ENCODE measurements around the gene AKR1C1.
A peak's percentile ranks its signal among the peaks of the same experiment; 100 is the strongest.
"Not testable (repeated sequence)": the region's sequence is repeated elsewhere in the genome, so short reads cannot be mapped to it uniquely, and the experiment has no call there.

AKR1C1 gene

DNA sequence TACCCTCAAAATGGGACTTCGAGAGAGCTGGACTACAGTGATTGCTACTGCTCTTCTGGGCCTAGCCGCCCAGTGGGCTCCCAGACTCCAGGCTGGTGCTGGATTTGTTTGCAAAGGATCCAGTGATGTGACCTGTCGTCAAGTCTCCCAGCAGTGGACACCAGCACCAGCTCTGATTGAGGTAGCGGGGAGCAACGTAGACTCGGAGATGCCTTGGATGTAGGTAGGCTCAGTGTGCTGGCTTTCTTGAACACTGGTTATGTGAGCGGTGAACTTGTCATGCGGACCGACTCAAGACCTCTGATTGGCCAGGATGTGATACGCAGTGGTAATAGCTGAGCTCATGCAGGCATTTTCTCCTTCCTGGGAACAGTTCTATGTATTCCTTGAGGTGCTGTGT is 21.0 kb downstream of the AKR1C1 start:
- DNase-seq (ENCODE audit: low spot score), result no peak

- DNase-seq (ENCODE audit: low spot score), result no peak
These were observed 21.9 kb downstream of the AKR1C1 start for GRCh38 chr10:4984971-4985594.

- DNase-seq (ENCODE audit: low spot score), result not testable (repeated sequence)
These were observed 24.9 kb downstream of the AKR1C1 start for GRCh38 chr10:4988000-4988641.

GRCh38 chr10:4990217-4990616 is 27.0 kb downstream of the AKR1C1 start:
- DNase-seq (ENCODE audit: low spot score), result no peak

DNA sequence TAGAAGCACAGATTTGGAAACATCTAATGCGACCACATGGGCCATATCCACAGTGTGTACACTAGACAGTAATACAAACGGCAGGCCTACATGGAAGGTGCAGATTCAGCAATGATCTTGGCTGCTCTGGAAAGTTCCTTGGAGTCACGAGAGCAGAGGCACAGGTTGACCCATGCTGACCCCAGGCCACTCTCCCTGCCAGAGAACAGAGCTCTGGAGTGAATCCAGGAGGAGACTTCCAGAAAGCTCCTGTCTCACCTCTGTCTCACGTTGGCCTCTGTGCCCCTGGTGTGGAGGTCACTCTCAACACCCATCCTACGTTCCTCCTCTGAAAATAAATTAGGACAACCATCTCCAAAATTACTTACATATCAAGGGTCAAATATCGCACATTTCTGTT is 28.2 kb downstream of the AKR1C1 start:
- not testable (repeated sequence) for DNase-seq (ENCODE audit: low spot score)

DNA sequence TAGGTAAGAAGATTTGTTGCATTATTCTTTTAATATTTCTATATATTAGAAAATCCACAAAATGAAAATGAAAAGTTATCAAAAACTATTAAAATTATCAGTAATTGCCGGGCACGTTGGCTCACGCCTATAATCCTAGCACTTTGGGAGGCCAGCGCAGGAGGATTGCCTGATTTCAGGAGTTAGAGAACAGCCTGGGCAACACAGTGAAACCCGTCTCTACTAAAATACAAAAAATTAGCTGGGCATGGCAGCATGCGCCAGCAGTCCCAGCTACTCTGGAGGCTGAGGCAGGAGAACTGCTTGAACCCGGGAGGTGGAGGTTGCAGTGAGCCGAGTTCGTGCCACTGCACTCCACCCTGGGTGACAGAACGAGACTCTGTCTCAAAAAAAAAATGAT is 29.3 kb downstream of the AKR1C1 start:
- not testable (repeated sequence) for DNase-seq (ENCODE audit: low spot score)

GRCh38 chr10:4994260-4994659 is 31.0 kb downstream of the AKR1C1 start:
- DNase-seq (ENCODE audit: low spot score), result not testable (repeated sequence)

DNA sequence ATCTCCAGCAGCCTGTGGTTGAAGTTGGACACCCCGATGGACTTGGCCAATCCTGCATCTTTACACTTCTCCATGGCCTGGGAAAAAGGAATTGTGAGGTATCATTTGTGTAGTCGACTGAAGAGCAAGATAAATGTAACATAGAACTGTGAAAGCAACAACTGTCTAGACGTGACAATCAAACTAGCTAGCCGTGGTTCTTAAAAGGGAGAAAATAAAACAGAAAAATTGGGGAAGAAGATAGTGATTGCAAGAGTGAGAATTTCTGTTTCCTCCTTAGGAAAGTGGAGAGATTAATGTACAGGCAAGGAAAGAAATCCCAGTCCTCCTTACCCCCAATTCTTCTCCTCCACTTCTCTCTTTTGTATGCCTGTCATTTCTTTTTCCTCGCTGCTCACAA is 35.5 kb downstream of the AKR1C1 start:
- no peak for DNase-seq (ENCODE audit: low spot score)

- no peak for DNase-seq (ENCODE audit: low spot score)
These were observed 39.0 kb downstream of the AKR1C1 start for GRCh38 chr10:5002013-5002727.

DNA sequence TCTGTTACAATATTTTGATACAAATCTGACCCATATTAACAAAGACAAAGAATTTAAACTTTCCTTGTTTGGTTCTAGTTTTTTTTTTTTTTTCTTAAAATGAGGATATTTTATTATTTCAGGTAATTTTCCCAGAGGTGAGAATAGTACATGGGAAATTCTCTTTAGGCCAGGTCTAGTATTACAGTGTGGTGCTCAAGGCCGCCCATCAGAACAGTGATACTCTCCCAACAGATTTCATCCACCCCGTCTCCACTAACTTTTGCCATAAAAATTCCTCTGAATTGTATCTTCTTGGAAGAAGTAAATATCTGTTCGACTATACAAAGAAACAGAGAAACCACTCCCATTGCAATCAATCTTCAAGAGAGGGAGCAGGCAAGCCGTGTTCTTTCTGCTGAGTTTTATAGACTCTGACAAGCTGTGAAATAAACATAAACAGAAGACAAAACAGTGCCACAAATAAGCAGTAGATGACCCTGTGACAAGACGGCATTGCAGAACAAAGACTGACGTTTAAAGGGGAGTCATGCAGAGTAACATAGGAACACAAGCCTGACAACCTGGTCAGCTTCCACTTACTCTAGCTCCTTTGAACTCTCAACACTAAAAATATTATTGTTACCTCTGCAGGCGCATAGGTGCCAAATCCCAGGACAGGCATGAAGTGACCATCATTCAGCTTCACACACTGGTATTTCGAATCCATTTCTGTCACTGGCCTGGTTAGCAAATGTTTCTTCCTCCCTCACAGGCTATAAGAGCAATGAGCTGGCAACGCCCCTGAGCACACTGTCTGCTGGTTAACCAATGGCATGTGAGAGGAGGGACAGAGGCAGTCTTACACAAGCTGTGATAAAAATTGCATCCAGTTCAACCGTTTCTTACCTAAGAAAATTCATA is 40.2 kb downstream of the AKR1C1 start, which contains the start of gene AKR1C2:
TSS of gene AKR1C2 (minus strand) at position 731 of the 903 bp plus-strand sequence. CDS start at position 709, 22 bp downstream.
- DNase-seq (ENCODE audit: low spot score), result not testable (repeated sequence)

- not testable (repeated sequence) for DNase-seq (ENCODE audit: low spot score)
These were observed 40.8 kb downstream of the AKR1C1 start for GRCh38 chr10:5004030-5004385.

GRCh38 chr10:5004501-5004900 is 41.3 kb downstream of the AKR1C1 start:
- not testable (repeated sequence) for DNase-seq (ENCODE audit: low spot score)

DNA sequence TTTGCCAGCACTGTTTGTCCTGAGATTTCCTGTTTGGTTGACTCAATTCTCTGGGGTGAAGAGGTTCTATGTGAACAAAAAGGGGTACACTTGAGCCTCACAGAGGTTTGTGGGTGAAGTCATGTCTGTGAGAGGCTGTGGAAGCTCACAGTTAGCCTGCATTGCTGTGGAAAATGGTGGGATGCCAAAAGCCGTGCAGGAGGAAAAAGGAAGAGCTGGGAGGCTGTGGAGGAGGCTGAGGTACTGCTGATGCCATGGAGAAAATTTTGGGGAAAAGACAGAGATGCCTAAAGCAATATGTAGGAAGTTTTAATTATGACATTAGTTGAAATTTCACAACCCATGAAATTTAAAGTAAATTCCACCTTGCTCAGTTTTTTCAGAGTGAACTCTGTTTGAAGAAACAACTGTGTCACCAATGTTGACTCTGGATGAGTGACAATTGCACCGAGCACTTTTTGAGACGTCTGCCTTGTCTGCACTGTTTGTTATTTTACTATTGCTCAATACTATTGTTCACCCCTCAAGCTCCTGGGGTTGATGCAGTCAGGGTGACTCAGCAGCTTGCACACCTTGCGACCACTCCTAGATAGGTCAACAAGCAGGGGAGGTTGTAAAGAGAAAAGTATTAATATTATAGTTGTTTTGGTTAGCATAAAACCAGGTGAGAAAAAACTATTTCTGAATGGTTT is 45.8 kb downstream of the AKR1C1 start:
- not testable (repeated sequence) for DNase-seq (ENCODE audit: low spot score)

- DNase-seq (ENCODE audit: low spot score), result not testable (repeated sequence)
These were observed 46.8 kb downstream of the AKR1C1 start for GRCh38 chr10:5010043-5010442.

GRCh38 chr10:5011392-5011791 is 48.2 kb downstream of the AKR1C1 start:
- DNase-seq (ENCODE audit: low spot score), result not testable (repeated sequence)

- DNase-seq (ENCODE audit: low spot score), result no peak
These were observed 49.4 kb downstream of the AKR1C1 start for GRCh38 chr10:5012595-5012994.

GRCh38 chr10:5013385-5013784 is 50.2 kb downstream of the AKR1C1 start:
- no peak for DNase-seq (ENCODE audit: low spot score)

- not testable (repeated sequence) for DNase-seq (ENCODE audit: low spot score)
These were observed 51.1 kb downstream of the AKR1C1 start for GRCh38 chr10:5014200-5014910.

DNA sequence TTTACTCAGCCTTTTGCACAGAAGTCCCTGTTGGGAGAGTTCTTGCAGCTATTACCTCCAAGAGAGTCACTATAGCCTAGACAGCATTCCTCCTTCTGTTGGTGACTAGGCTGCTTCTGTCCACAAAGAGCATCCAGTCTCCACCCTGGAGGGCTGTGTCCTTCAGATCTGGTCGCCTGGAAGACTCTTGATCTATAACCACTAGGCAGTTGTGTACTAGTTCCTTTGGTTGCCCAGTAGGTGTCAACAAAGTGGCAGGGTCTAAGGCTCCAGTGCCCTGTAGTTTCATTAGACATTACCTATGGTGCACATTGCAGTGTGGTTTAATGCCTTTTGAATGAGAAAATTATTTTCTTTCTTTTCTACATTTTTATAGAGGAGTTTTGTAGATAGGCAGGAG is 51.7 kb downstream of the AKR1C1 start:
- peak; percentile 46 for DNase-seq (ENCODE audit: low spot score)

- DNase-seq (ENCODE audit: low spot score), result no peak
These were observed 54.9 kb downstream of the AKR1C1 start for GRCh38 chr10:5018134-5018533.
